HG03135 (cell line): ENCODE measurements around the gene ULK3.

Experiments used
- ATAC-seq: cut with Tn5 transposase; IDR thresholded peaks from one replicate; pipeline ENCODE4 v1.9.1; 2021; ENCODE audit warnings: mild to moderate bottlenecking, moderate library complexity; ENCODE audit not compliant: unreplicated experiment

The ULK3 gene

GRCh38 chr15:74787251-74788041 is 55.5 kb downstream of the ULK3 start:
- peak; percentile 47 for ATAC-seq

- no peak for ATAC-seq
Measured at GRCh38 chr15:74786551-74787165, 56.3 kb downstream of the ULK3 start.
